GM12878 (cell line): Measurements from ENCODE around the gene MPIG6B. TPM values are rescaled to one million over a fixed set of nuclear protein-coding genes. Genes with fewer than 3 reads are reported as not detected.

Experiments
- ATAC-seq: fragments of 200-7000 bp; cut with Tn5 transposase; 3 replicates; pipeline ENCODE4 v1.9.1; 2020; ENCODE audit warnings: mild to moderate bottlenecking, moderate library complexity
- BruUV-seq: library from RNA; stranded (reverse); fragments of 400-500 nt; replicated peaks from 2 replicates; lab custom pipeline; 2021; lab: Mats Ljungman, UMichigan
- CTCF ChIA-PET: fragments of 300-600 bp; sonication (Branson Sonifier 250); formaldehyde crosslinking; extraction: SDS; loops from one replicate; lab custom pipeline; 2021; ENCODE audit warnings: inconsistent platforms; lab: Yijun Ruan, JAX
- POLR2A ChIA-PET: fragments of 350-600 bp; formaldehyde crosslinking; extraction: SDS; loops from one replicate; lab custom pipeline; 2021; ENCODE audit warnings: inconsistent platforms; lab: Charles Lee
- RAD21 ChIA-PET: fragments of 300-600 bp; sonication (Branson Sonifier 250); formaldehyde crosslinking; loops from one replicate; lab custom pipeline; 2023; ENCODE audit warnings: antibody characterized with exemption; ENCODE audit not compliant: unreplicated experiment; lab: Charles Lee
- SMC1A ChIA-PET: fragments of 300-600 bp; sonication (Branson Sonifier 250); formaldehyde crosslinking; loops from one replicate; lab custom pipeline; 2023; ENCODE audit not compliant: unreplicated experiment, uncharacterized antibody; lab: Charles Lee
- DNase-seq: peaks from one replicate; pipeline ENCODE4 v3.0.0-alpha.2; 2011; ENCODE audit warnings: low read depth, low spot score
- FAIRE-seq: peaks from 3 replicates; lab custom pipeline; 2011; peaks lifted over from hg19 to GRCh38; lab: Jason Lieb, UNC
- H2AFZ ChIP-seq: 2 replicates; pipeline ENCODE4 v1.6.0; 2011; ENCODE audit warnings: low read depth, low read length, control low read depth; ENCODE audit not compliant: control insufficient read depth
- H3K27ac ChIP-seq: 2 replicates; pipeline ENCODE4 v1.5.1; 2011; ENCODE audit warnings: control low read depth; ENCODE audit not compliant: control insufficient read depth, insufficient read depth
- H3K27me3 ChIP-seq, 2 experiments: replicated peaks in 1 of 2; 2 replicates each; pipeline versions ENCODE4 v1.6.0 to v1.6.1; 2011; ENCODE audit warnings: low read length in 1 of 2; ENCODE audit not compliant: control insufficient read depth in 2 of 2, insufficient read depth in 2 of 2
- H3K36me3 ChIP-seq, 2 experiments: 2 replicates each; pipeline ENCODE4 v1.5.1; 2011; ENCODE audit warnings: low read length in 1 of 2; ENCODE audit not compliant: control insufficient read depth in 2 of 2, insufficient read depth in 2 of 2
- H3K4me1 ChIP-seq: 2 replicates; pipeline ENCODE4 v1.6.1; 2011; ENCODE audit warnings: mild to moderate bottlenecking, low read length, moderate library complexity, mixed read lengths; ENCODE audit not compliant: control insufficient read depth, insufficient read depth
- H3K4me2 ChIP-seq: 2 replicates; pipeline ENCODE4 v1.6.0; 2011; ENCODE audit warnings: control low read depth; ENCODE audit not compliant: control insufficient read depth, insufficient read depth
- H3K4me3 ChIP-seq: fragments of 200-600 bp; sonication (generic); 2 replicates; pipeline ENCODE4 v1.5.1; 2016
- H3K79me2 ChIP-seq: 2 replicates; pipeline ENCODE4 v1.6.0; 2011; ENCODE audit warnings: low read length; ENCODE audit not compliant: control insufficient read depth, insufficient read depth
- H3K9ac ChIP-seq: 2 replicates; pipeline ENCODE4 v1.8.0; 2011; ENCODE audit warnings: low read length, control low read depth, mixed read lengths; ENCODE audit not compliant: control insufficient read depth, insufficient read depth
- H3K9me3 ChIP-seq: replicated peaks from 3 replicates; pipeline ENCODE4 v1.5.1; 2011; ENCODE audit warnings: mild to moderate bottlenecking, low read length; ENCODE audit not compliant: control insufficient read depth, insufficient read depth
- H4K20me1 ChIP-seq: 2 replicates; pipeline ENCODE4 v1.6.0; 2011; ENCODE audit not compliant: control insufficient read depth, insufficient read depth
- ASH2L ChIP-seq: fragments of 300-600, 200-600 bp; sonication (generic); IDR thresholded peaks from 2 replicates; pipeline ENCODE4 v1.6.1; 2017; ENCODE audit warnings: low read depth, mild to moderate bottlenecking, borderline replicate concordance
- CBFB ChIP-seq: IDR thresholded peaks from 2 replicates; pipeline ENCODE4 v1.6.1; 2016; ENCODE audit warnings: antibody characterized with exemption, low read depth
- CHD4 ChIP-seq: fragments of 200-600 bp; sonication (generic); IDR thresholded peaks from 2 replicates; pipeline ENCODE4 v1.6.1; 2016; ENCODE audit warnings: mild to moderate bottlenecking
- E2F4 ChIP-seq: IDR thresholded peaks from 2 replicates; pipeline ENCODE4 v1.6.1; 2012; ENCODE audit warnings: low read depth, low read length, improper control_type of control experiment
- ETV6 ChIP-seq, 2 experiments: fragments of 450-650 bp in 1 of 2; IDR thresholded peaks in 1 of 2; conservative IDR thresholded peaks in 1 of 2; 2 replicates each; pipeline ENCODE4 v1.6.1; 2014; ENCODE audit warnings: antibody characterized with exemption in 1 of 2, borderline replicate concordance in 1 of 2, low read depth in 1 of 2, mild to moderate bottlenecking in 1 of 2, moderate library complexity in 1 of 2
- EZH2 ChIP-seq: IDR thresholded peaks from 2 replicates; pipeline ENCODE4 v1.6.1; 2012; ENCODE audit warnings: low read depth, mild to moderate bottlenecking, control low read depth, inconsistent platforms, low read length, borderline replicate concordance; ENCODE audit not compliant: control insufficient read depth
- NR2C1 ChIP-seq: fragments of 450-650 bp; IDR thresholded peaks from 2 replicates; pipeline ENCODE4 v1.6.1; 2017; ENCODE audit warnings: antibody characterized with exemption, mild to moderate bottlenecking, moderate library complexity
- PBX3 ChIP-seq: IDR thresholded peaks from 2 replicates; pipeline ENCODE4 v1.6.1; 2011; ENCODE audit warnings: mild to moderate bottlenecking, low read depth, low read length, moderate library complexity; ENCODE audit not compliant: insufficient replicate concordance
- SREBF2 ChIP-seq: IDR thresholded peaks from 2 replicates; pipeline ENCODE4 v1.6.1; 2012; ENCODE audit warnings: mild to moderate bottlenecking, low read length
- SRF ChIP-seq, 2 experiments: IDR thresholded peaks; 2 replicates each; pipeline ENCODE4 v1.6.1; 2011; ENCODE audit warnings: low read depth in 2 of 2, low read length in 2 of 2, mild to moderate bottlenecking in 1 of 2, moderate library complexity in 1 of 2
- ZBTB4 ChIP-seq: fragments of 450-650 bp; formaldehyde crosslinking; IDR thresholded peaks from 2 replicates; pipeline ENCODE4 v1.4.0; 2022; ENCODE audit warnings: mild to moderate bottlenecking, moderate library complexity
- ZNF592 ChIP-seq: fragments of 450-650 bp; IDR thresholded peaks from 2 replicates; pipeline ENCODE4 v1.6.1; 2017; ENCODE audit warnings: mild to moderate bottlenecking, moderate library complexity
- WGBS: methylation state at CpG from one replicate; pipeline ENCODE4 v1.1.6; 2016; ENCODE audit warnings: low lambda C conversion rate; ENCODE audit not compliant: insufficient replicate concordance, insufficient coverage; ENCODE audit errors: missing lambda C conversion rate; 5-methylcytosine and 5-hydroxymethylcytosine counted together
- in situ Hi-C: fragments of 300-500 bp; cut with MboI; formaldehyde crosslinking; loops from 9 replicates; pipeline ENCODE4 v1.14.3; 2018; ENCODE audit warnings: mixed read lengths
- intact Hi-C: fragments of 100-400 bp; cut with micrococcal nuclease; formaldehyde crosslinking; loops from one replicate; pipeline ENCODE4 v1.14.2; 2022; ENCODE audit not compliant: unreplicated experiment
- polyA plus RNA-seq, 11 experiments: library from polyadenylated mRNA; depleted of rRNA in 4 of 11; unstranded in 6 of 11; stranded (reverse) in 5 of 11; fragments of >200 nt; fragmentation: Nextera tagmentation in 4 of 11; fragmentation: Illumina TruSeq in 1 of 11; extraction: Ambion mirVana in 4 of 11; extraction: Trizol in 1 of 11; gene quantifications; 1 replicate in 1 of 11; 2 replicates in 10 of 11; pipeline versions ENCODE4 v1.2.1 to v1.2.3, GENCODE V29; 2011 to 2016; ENCODE audit warnings: inconsistent platforms in 2 of 11, missing spikeins in 2 of 11, low read depth in 1 of 11
- total RNA-seq, 4 experiments: library from RNA; depleted of rRNA in 3 of 4; stranded (reverse); fragments of >200 nt in 3 of 4; fragmentation: Illumina TruSeq in 1 of 4; extraction: Trizol in 1 of 4; gene quantifications; 2 replicates each; pipeline versions ENCODE4 v1.2.1 to v1.2.3, GENCODE V29; 2013 to 2021

The MPIG6B gene
- total and polyA plus RNA-seq, 10 of the 15 experiments (the other 5 are each of a cell fraction or from before 2014, with no cell fraction given), result not detected

GRCh38 chr6:31677955-31678354 lies 45.2 kb upstream of the MPIG6B start:
- ChIA-PET POLR2A (interaction anchor here (1.5 kb wide), 1 partner anchor 11 kb away, joined by 3 read pairs; no protein-coding TSS in a partner anchor), RAD21 (no interaction called here), CTCF (interaction anchor here (0.6 to 1.1 kb wide), 2 partner anchors 25 to 113 kb away, joined by 3 read pairs; partner anchors contain the start of gene ABHD16A), SMC1A (interaction anchor here (1.0 to 1.6 kb wide), 3 partner anchors 69 to 245 kb away, joined by 3 to 6 read pairs (median 5); no protein-coding TSS in a partner anchor)
- no peak for FAIRE-seq
- Histone ChIP-seq H3K36me3 (peaks cover 0 to 4% of the 10 kb centered on the region in 2 experiments; a peak in 1 of 4 replicates), H3K9me3 (no peaks in the 10 kb centered on the region), H3K9ac (no peak overlapping the region), H3K4me2 (no peak overlapping the region), H3K79me2 (no peaks in the 10 kb centered on the region), H4K20me1 (no peaks in the 10 kb centered on the region), H3K27me3 (no peaks in the 10 kb centered on the region), H3K27ac (no peak overlapping the region), H3K4me1 (peaks cover 6% of the 10 kb centered on the region), H3K4me3 (no peak overlapping the region), H2AFZ (no peak overlapping the region)
- intact Hi-C loops, result no loop called here
- ATAC-seq, result no peak
- in situ Hi-C loops, result no loop called here
- 40% methylated on average over 8 of the region's 8 CpGs for WGBS
- no peak for TF ChIP-seq ETV6 (conservative IDR thresholded peaks at IDR 0.05 in 1 of 2, IDR thresholded peaks at IDR 0.05 in 1 of 2; ENCODE audit: borderline replicate concordance in 1 of 2, low read depth in 1 of 2)
- TF ChIP-seq EZH2, result no peak
- no peak for TF ChIP-seq ZBTB4 (CRISPR knock-in tag)
- TF ChIP-seq SRF (IDR thresholded peaks at IDR 0.05; ENCODE audit: low read depth in 2 of 2, low read length in 2 of 2), result no peak
- no peak for TF ChIP-seq SREBF2
- no peak for TF ChIP-seq NR2C1
- TF ChIP-seq ASH2L, result no peak
- no peak for TF ChIP-seq ZNF592
- no peak for TF ChIP-seq CHD4
- TF ChIP-seq E2F4, result no peak
- TF ChIP-seq PBX3, result no peak
- no peak for TF ChIP-seq CBFB
- no peak for DNase-seq
- no TSS peak for BruUV-seq
